HEK293T (cell line): ENCODE data around the gene EPGN.
"Not testable (repeated sequence)": the region's sequence is repeated elsewhere in the genome, so short reads cannot be mapped to it uniquely, and the experiment has no call there.

Source experiments
- CTCF ChIA-PET: fragments of 350-600 bp; formaldehyde crosslinking; extraction: SDS; loops from one replicate; lab custom pipeline; 2021; ENCODE audit warnings: antibody characterized with exemption, inconsistent platforms; lab: Yijun Ruan, JAX
- POLR2A ChIA-PET: fragments of 350-600 bp; formaldehyde crosslinking; extraction: SDS; loops from one replicate; lab custom pipeline; 2020; ENCODE audit warnings: antibody characterized with exemption, inconsistent platforms; lab: Yijun Ruan, JAX
- DNase-seq: peaks from one replicate; pipeline ENCODE4 v3.0.0; 2012; ENCODE audit warnings: mixed read lengths; ENCODE audit errors: extremely low spot score
- ARNT ChIP-seq: fragments of 450-650 bp; IDR thresholded peaks from 2 replicates; pipeline ENCODE4 v1.6.1; 2017; ENCODE audit warnings: mild to moderate bottlenecking
- BHLHE40 ChIP-seq: fragments of 450-650 bp; IDR thresholded peaks from 2 replicates; pipeline ENCODE4 v1.6.1; 2016; ENCODE audit warnings: mild to moderate bottlenecking, moderate library complexity, borderline replicate concordance
- CTBP1 ChIP-seq: fragments of 450-650 bp; IDR thresholded peaks from 2 replicates; pipeline ENCODE4 v1.6.1; 2016; ENCODE audit warnings: borderline replicate concordance
- ELF4 ChIP-seq: fragments of 450-650 bp; IDR thresholded peaks from 2 replicates; pipeline ENCODE4 v1.6.1; 2017; ENCODE audit warnings: antibody characterized with exemption
- FOXA1 ChIP-seq: fragments of 450-650 bp; IDR thresholded peaks from 2 replicates; pipeline ENCODE4 v1.6.1; 2016; ENCODE audit warnings: mild to moderate bottlenecking
- FOXK2 ChIP-seq: fragments of 450-650 bp; IDR thresholded peaks from 2 replicates; pipeline ENCODE4 v1.6.1; 2016; ENCODE audit warnings: mild to moderate bottlenecking
- FOXM1 ChIP-seq: fragments of 450-650 bp; IDR thresholded peaks from 2 replicates; pipeline ENCODE4 v1.6.1; 2017; ENCODE audit warnings: mild to moderate bottlenecking, borderline replicate concordance
- HDGF ChIP-seq: fragments of 450-650 bp; IDR thresholded peaks from 2 replicates; pipeline ENCODE4 v1.6.1; 2017; ENCODE audit warnings: antibody characterized with exemption, borderline replicate concordance
- L3MBTL2 ChIP-seq: fragments of 450-650 bp; conservative IDR thresholded peaks from 2 replicates; pipeline ENCODE4 v1.6.1; 2016; ENCODE audit warnings: mild to moderate bottlenecking
- LEF1 ChIP-seq: fragments of 450-650 bp; IDR thresholded peaks from 2 replicates; pipeline ENCODE4 v1.6.1; 2017; ENCODE audit warnings: mild to moderate bottlenecking, borderline replicate concordance
- NFRKB ChIP-seq: fragments of 450-650 bp; IDR thresholded peaks from 2 replicates; pipeline ENCODE4 v1.6.1; 2016; ENCODE audit warnings: mild to moderate bottlenecking, moderate library complexity
- SP1 ChIP-seq: fragments of 450-650 bp; IDR thresholded peaks from 2 replicates; pipeline ENCODE4 v1.6.1; 2017
- SUZ12 ChIP-seq: fragments of 450-650 bp; IDR thresholded peaks from 2 replicates; pipeline ENCODE4 v1.6.1; 2016; ENCODE audit warnings: mild to moderate bottlenecking
- TARDBP ChIP-seq: fragments of 450-650 bp; IDR thresholded peaks from 2 replicates; pipeline ENCODE4 v1.6.1; 2016
- ZNF384 ChIP-seq: fragments of 450-650 bp; IDR thresholded peaks from 2 replicates; pipeline ENCODE4 v1.6.1; 2016
- TF ChIP-seq, protein P1 (sequence below): fragments of 450-650 bp; IDR thresholded peaks from 2 replicates; pipeline ENCODE4 v1.6.1; 2016

The EPGN gene

DNA sequence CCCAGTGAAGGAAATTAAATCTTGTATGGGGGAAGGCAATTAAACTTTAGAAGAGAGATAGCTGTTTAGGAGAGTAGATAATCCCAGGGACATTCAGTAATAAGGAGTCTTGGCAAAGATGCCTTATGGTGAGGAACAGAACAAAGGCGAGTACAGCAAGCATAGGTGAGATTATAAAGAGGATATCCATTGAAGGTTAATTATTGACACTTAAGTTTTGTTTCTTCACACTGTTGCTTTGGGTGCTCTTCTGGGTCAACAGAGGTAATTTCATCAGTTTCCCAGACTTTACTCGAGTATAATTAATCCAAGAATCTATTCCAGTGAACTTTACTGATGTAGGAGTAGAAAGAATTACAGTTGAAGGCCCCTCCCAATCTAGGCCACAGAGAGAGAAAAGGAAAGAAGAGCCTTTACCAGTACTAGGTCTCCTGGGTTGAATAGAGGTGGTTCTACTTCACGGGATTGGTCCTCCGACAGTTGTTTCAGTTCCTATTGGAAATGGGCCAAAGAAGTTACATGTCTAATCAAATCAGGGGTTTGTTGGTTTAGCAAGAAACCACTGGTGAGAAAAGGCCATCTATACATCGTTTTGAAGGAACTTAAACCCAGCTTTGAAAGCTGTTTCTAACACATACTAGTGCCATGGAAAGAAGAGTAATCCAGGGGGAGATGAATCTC is 27.2 kb downstream of the EPGN start:
- ChIA-PET POLR2A (no interaction called here), CTCF (no interaction called here)
- no peak for TF ChIP-seq NFRKB
- no peak for TF ChIP-seq ELF4
- no peak for TF ChIP-seq ARNT
- no peak for DNase-seq

DNA sequence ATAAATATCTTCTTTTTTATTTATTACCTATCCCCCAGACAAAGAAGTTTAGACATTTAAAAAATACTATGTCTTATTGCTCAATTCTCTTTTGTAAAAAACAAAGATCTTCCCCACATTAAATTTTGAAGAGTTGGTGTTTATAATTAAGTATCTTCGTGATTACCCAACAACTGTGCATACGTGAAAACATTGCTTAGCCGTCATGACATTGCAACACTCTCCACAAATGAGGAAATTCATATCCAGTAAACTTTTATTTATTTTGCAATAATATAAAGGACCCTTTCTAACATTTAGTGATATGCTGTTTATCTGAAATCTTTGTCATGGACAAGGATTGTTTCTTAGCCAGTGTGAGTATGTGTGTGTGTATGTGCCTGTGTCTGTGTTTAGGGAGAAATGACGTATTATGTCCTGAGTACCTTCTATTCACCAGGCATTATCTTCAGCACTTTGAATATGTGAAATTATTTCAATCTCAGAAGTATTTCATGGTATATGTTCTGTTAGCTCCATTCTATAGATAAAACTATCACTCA is 30.6 kb downstream of the EPGN start:
- POLR2A ChIA-PET = no interaction called here
- CTCF ChIA-PET = no interaction called here
- no peak for DNase-seq
- TF ChIP-seq FOXA1 (no peak), BHLHE40 (no peak), TARDBP (no peak), NFRKB (no peak), ELF4 (no peak), FOXK2 (no peak), L3MBTL2 (no peak), FOXM1 (no peak), LEF1 (no peak), ZNF384 (no peak), SUZ12 (no peak), SP1 (no peak), HDGF (no peak)
- TF ChIP-seq, protein P1, sequence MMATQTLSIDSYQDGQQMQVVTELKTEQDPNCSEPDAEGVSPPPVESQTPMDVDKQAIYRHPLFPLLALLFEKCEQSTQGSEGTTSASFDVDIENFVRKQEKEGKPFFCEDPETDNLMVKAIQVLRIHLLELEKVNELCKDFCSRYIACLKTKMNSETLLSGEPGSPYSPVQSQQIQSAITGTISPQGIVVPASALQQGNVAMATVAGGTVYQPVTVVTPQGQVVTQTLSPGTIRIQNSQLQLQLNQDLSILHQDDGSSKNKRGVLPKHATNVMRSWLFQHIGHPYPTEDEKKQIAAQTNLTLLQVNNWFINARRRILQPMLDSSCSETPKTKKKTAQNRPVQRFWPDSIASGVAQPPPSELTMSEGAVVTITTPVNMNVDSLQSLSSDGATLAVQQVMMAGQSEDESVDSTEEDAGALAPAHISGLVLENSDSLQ = no peak

DNA sequence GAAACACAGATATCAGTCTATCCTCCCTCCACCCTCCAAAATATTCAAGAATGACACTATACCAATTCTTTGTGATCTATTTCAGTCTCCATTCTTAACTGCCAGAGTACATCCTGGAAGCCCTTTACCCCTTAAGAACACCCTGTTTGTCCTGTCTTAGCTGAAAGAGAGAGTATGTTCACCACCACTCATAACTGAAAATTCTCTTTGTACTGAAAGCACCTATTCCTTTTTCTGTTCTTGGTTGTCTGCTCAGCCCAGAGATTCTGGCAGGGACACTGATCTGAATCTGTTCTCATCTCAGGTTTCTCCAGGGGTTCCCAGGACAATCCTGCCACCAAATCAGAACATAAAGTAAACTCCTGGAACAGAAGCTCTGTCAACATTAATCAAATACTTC is 31.2 kb downstream of the EPGN start:
- POLR2A ChIA-PET = no interaction called here
- DNase-seq = no peak
- CTCF ChIA-PET = no interaction called here
- no peak for TF ChIP-seq BHLHE40
- TF ChIP-seq FOXK2 = no peak
- TF ChIP-seq FOXA1 = no peak
- TF ChIP-seq ZNF384 = no peak

DNA sequence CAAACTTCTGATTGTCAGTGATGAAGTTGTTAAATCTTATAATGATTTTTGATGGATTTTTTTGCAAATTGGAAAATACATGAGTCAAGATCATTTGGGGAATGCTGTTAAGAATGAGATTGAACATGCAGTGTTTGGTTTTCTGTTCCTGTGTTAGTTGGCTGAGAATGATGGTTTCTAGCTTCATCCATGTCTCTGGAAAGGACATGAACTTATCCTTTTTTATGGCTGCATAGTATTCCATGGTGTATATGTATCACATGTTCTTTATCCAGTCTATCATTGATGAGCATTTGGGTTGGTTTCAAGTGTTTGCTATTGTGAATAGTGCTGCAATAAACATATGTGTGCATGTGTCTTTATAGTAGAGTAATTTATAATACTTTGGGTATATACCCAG is 32.2 kb downstream of the EPGN start:
- POLR2A ChIA-PET, DNase-seq, CTCF ChIA-PET: not testable (repeated sequence)

DNA sequence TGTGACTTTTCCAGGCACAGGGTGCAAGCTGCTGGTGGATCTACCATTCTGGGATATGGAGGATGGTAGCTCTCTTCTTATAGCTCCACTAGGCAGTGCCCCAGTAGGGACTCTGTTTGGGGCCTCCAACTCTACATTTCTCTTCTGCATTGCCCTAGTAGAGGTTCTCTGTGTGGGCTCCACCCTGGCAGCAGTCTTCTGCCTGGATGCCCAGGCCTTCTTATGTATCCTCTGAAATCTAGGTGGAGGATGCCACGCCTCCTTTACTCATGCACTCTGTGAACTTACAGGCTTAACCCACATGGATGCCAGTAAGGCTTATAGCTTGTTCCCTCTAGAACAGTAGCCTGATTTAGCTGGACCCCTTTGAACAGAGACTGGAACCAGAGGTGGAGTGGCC is 35.8 kb downstream of the EPGN start:
- POLR2A ChIA-PET = no interaction called here
- no peak for DNase-seq
- CTCF ChIA-PET = no interaction called here
- TF ChIP-seq HDGF = no peak
- TF ChIP-seq, protein P1 = no peak
- TF ChIP-seq ZNF384 = no peak
- no peak for TF ChIP-seq SP1
- no peak for TF ChIP-seq BHLHE40
- TF ChIP-seq FOXK2 = no peak
- TF ChIP-seq CTBP1 = no peak
- no peak for TF ChIP-seq FOXM1
- no peak for TF ChIP-seq LEF1
- TF ChIP-seq FOXA1 = no peak
- no peak for TF ChIP-seq ARNT
- TF ChIP-seq NFRKB = no peak
- no peak for TF ChIP-seq L3MBTL2
- TF ChIP-seq TARDBP = no peak
- TF ChIP-seq SUZ12 = no peak
- no peak for TF ChIP-seq ELF4

DNA sequence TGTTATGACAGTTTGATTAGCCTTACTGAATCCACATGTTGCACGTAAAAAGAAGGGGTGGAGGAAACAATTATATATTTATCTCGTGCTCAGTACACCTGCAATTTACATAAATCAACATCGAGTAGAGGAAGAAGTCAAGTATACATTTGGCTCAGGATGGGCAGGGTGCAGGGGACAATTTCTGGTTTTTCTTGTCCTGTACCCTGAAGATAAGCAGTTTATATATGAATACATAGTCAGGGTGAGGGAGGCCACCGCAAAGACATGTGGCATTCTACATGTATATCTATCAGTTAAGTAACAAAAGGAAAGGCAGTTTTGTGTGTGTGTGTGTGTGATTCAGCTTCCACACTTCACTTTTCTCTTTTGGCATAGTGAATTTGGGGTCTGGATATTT is 45.6 kb downstream of the EPGN start:
- TF ChIP-seq ELF4 (no peak), L3MBTL2 (no peak), NFRKB (no peak), SUZ12 (no peak), SP1 (no peak), FOXA1 (no peak), CTBP1 (no peak), ARNT (no peak), BHLHE40 (no peak), TARDBP (no peak)
- ChIA-PET CTCF (interaction anchor here (1.0 kb wide), 1 partner anchor 16 kb away, joined by 3 read pairs; no protein-coding TSS in a partner anchor), POLR2A (no interaction called here)
- no peak for DNase-seq

DNA sequence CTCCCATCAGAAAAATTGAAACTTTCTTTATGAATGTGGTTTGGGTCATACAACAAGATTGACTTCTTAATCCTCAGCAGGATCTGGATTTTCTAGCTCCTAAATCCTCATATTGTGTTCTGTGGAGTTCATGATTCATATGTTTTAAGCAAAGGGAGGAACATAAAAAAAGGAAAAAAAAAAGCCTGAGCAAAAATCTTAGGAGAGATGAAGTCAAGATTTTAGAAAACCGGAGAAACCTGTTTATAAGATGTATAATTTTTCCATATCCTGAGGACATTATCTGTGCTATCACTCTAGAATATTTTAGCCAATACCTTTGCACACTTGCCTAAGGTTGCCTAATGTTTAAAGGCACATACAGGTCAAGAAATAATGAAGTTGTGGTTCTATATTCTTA is 49.7 kb downstream of the EPGN start:
- TF ChIP-seq, protein P1 = no peak
- no peak for TF ChIP-seq ARNT
- TF ChIP-seq LEF1 = no peak
- no peak for TF ChIP-seq ZNF384
- TF ChIP-seq NFRKB = no peak
- TF ChIP-seq ELF4 = no peak
- no peak for TF ChIP-seq FOXM1
- no peak for TF ChIP-seq SP1
- TF ChIP-seq TARDBP = no peak
- TF ChIP-seq CTBP1 = no peak
- TF ChIP-seq BHLHE40 = no peak
- TF ChIP-seq HDGF = no peak
- no peak for TF ChIP-seq SUZ12
- no peak for TF ChIP-seq L3MBTL2
- TF ChIP-seq FOXK2 = no peak
- no peak for TF ChIP-seq FOXA1
- no peak for DNase-seq
- POLR2A ChIA-PET = no interaction called here
- CTCF ChIA-PET = no interaction called here
